GM19372 (cell line): ENCODE results near the gene TNKS1BP1.
"Not testable (repeated sequence)": the region's sequence is repeated elsewhere in the genome, so short reads cannot be mapped to it uniquely, and the experiment has no call there.

Experiments used
- ATAC-seq: cut with Tn5 transposase; IDR thresholded peaks from one replicate; pipeline ENCODE4 v1.9.1; 2021; ENCODE audit warnings: mild to moderate bottlenecking, low read depth, moderate library complexity; ENCODE audit not compliant: unreplicated experiment

The TNKS1BP1 gene

DNA sequence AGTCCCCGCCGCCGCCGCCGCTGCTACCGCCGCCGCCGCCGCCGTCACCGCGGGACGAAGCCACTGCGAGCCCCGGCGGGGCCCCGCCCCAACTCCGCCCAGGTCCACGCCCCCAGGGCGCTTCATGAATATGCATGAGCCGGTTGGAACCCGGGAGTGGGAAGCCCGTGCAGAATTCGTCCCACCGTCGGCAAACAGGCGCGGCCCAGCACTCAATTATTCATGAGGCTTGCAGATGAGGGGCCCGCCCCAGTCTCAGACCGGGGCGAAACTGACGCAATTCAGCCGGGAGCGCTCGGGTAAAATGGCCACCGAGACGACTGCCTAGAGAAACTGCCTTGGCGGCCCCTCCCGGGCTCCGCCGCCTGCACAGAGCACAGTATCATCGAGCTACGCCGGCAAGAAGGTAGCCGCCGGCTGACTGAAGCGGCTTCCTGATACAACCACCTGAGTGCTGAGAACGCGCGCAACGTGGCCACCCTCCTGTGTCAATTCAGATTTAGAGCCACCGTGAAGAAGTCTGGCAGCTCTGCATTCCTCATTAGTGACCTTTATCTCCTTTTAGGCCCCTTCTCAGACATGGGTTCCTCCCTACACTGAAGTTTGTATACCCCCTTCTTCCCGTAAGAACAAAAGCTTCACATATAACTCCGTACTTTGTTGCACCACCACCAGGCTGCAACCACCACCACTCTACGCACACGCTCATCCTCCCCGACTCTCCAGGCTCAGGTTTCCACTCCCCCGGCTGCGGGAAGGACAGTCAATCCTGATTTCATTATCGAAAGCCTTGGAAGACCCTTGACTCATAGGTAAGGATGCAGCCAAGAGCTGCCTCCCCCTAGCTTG is at the start of gene TNKS1BP1:
Gene TNKS1BP1 (minus strand): TSS at position 67 of the 849 bp plus-strand sequence. CDS start 3,067 bp downstream, outside the sequence.
- peak; percentile 87 for ATAC-seq

DNA sequence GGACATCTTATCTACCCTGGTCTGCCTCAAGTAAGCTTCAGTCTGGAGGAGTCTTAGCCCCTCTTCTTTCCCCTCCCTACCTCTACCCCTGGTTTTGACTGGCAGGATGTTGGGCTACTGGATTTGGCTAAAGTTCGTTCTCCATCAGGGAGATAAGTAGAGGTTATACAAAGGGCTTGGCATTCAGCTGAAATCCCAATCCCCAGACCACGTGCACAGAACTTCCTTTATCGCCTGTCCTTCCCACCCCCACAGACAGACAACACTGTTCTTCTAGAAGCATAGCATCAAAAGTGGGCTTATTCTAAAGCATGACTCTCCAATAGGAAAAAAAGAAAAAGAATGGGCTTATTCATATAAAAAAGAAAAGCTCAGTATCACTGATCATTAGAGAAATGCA is 48.4 kb upstream of the TNKS1BP1 start:
- ATAC-seq: no peak

DNA sequence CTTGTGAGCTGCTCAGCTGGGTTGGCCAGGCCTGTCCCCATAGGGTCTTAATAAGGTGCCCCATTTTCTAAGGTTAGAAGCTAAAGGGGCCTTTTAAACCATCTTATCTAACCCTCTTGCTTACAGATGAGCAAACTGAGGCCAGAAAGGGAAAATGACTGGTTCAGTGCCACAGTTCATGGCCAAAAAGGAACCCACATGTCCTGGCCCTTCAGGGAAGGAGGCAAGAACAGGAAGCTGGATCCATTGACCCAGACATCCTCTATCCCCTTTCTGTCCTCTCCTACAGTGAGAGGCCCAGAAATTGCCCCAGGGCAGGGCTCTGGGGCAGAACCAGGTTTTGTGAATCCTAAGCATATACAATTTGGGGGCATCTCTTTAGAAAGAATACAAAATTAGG is 46.2 kb upstream of the TNKS1BP1 start:
- ATAC-seq: no peak

- ATAC-seq: no peak
Measured at GRCh38 chr11:57370251-57370650, 45.5 kb upstream of the TNKS1BP1 start.

DNA sequence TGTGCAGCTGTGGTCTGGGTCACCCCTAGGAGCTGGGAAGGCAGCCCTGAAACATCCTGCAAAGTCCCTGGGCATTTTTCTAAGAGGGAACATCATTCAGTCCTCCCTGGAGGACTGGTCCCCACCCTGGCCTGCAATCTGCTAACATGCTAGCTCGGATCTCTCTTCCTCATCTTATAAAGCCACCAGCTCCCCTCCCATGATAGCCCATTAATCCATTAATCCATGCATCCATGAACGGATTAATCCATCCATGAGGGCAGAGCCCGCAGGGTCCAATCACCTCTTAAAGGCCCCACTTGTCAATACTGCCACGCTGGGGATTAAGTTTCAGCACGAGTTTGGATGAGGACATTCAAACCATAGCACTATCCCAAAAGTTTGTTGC is 44.1 kb upstream of the TNKS1BP1 start:
- ATAC-seq: no peak

GRCh38 chr11:57368106-57368844 is 43.5 kb upstream of the TNKS1BP1 start:
- ATAC-seq: no peak

- ATAC-seq: no peak
Measured at GRCh38 chr11:57364851-57365660, 40.3 kb upstream of the TNKS1BP1 start.

- no peak for ATAC-seq
Measured at GRCh38 chr11:57363131-57364080, 38.7 kb upstream of the TNKS1BP1 start.

GRCh38 chr11:57361926-57362325 is 37.2 kb upstream of the TNKS1BP1 start:
- ATAC-seq: no peak

DNA sequence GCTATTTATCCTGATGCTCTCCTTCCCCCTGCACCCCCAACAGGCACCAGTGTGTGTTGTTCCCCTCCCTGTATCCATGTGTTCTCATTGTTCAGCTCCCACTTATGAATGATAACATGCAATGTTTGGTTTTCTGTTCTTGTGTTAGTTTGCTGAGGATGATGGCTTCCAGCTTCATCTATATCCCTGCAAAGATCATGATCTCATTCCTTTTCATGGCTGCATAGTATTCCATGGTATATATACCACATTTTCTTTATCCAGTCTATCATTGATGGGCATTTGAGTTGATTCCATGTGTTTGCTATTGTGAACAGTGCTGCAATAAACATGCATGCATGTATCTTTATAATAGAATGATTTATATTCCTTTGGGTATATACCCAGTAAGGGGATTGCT is 36.7 kb upstream of the TNKS1BP1 start:
- ATAC-seq: not testable (repeated sequence)

DNA sequence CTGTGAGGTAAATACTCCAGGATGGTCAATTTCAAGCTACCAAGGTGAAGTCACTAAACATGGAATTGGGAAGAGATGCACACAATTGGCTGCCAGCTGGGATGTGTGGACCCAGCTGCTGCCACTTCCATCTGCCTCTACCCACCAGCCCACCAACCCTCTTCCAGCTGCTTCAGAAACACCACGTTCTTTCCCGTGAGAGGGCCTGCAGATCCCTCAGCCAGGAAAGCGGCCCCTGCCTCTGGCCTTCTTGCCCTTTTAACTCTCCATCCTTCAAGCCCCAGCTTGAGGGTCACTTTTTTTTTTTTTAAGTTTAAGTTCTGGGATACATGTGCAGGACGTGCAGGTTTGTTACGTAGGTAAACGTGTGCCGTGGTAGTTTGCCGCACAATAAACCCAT is 36.2 kb upstream of the TNKS1BP1 start:
- no peak for ATAC-seq

DNA sequence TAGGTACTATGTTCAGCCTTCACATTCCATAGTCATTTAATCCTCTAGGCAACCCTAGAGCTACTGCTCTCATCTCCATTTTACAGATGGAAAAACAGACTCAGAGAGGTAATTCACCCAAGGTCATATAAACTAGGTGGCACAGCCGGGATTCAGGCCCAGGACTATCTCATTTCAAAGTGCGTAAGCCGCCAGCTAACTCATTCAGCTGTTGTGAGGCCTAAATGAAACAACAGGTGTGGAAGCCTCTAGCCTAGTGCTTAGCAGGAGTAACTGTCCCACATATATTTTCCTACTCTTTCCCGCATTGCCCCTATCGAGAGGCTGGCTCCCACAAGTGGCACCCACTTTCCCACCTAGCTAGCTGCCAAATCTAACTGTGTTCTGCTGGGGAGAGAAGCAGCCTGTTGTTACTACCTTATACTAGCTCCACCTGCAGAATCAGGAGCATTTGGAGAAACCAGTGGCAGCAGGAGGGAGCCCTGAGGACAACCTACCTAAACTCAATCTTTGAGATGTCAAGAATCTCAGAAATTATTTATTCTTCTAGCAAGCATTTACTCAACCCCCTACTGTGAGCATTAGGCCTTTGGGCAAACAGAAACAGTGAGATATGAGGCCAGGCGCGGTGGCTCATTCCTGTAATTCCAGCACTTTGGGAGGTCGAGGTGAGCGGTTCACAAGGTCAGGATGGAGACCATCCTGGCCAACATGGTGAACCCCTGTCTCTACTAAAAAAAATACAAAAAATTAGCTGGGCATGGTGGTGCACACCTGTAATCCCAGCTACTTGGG is 35.3 kb upstream of the TNKS1BP1 start:
- ATAC-seq: no peak

GRCh38 chr11:57359396-57359795 is 34.6 kb upstream of the TNKS1BP1 start:
- no peak for ATAC-seq

- ATAC-seq: no peak
Measured at GRCh38 chr11:57358991-57359390, 34.2 kb upstream of the TNKS1BP1 start.

GRCh38 chr11:57358543-57358961 is 33.8 kb upstream of the TNKS1BP1 start:
- no peak for ATAC-seq

GRCh38 chr11:57357856-57358255 is 33.1 kb upstream of the TNKS1BP1 start:
- no peak for ATAC-seq

DNA sequence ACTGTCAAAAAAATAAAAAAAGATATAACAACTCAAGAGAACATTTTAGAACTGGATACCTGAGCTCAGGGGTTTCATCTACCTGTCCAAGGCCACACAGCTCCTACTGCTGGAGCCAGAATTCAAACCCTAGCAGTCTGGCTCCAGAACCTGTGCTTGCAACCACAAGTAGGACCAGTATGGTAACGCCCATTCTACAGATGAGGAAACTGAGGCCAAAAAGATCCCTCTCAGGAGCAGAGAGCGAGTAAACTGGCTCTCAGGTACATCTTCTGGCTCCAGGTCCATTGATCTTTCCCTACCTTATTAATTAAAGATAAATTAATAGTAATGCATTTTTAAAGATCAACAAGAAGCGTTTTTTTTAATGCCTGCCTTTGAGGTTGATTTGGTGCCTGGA is 32.6 kb upstream of the TNKS1BP1 start:
- no peak for ATAC-seq

- ATAC-seq: no peak
Measured at GRCh38 chr11:57356268-57356667, 31.5 kb upstream of the TNKS1BP1 start.

GRCh38 chr11:57354699-57355098 is 29.9 kb upstream of the TNKS1BP1 start:
- ATAC-seq: no peak
